H1 (cell line): ENCODE results near the gene DNAJB12. TPM values are rescaled to one million over a fixed set of nuclear protein-coding genes. Genes with fewer than 3 reads are reported as not detected.

Source experiments
- CTCF ChIA-PET: fragments of 300-600 bp; sonication (Branson Sonifier 250); formaldehyde crosslinking; loops from one replicate; lab custom pipeline; 2021; ENCODE audit not compliant: partially characterized antibody; lab: Charles Lee
- POLR2A ChIA-PET: fragments of 300-600 bp; sonication (Branson Sonifier 250); formaldehyde crosslinking; loops from one replicate; lab custom pipeline; 2021; ENCODE audit warnings: inconsistent platforms; ENCODE audit not compliant: partially characterized antibody; lab: Charles Lee
- DNase-seq, 2 experiments: peaks; one replicate each; pipeline versions ENCODE4 v3.0.0 to v3.0.0-alpha.2; 2010 to 2022; ENCODE audit warnings: low spot score in 2 of 2, low read depth in 1 of 2, mixed read lengths in 1 of 2
- FAIRE-seq: peaks from 2 replicates; lab custom pipeline; 2011; peaks lifted over from hg19 to GRCh38; lab: Jason Lieb, UNC
- H2AFZ ChIP-seq: 2 replicates; pipeline ENCODE4 v1.8.1; 2012; ENCODE audit warnings: low read length, inconsistent platforms
- H2AK5ac ChIP-seq: 2 replicates; pipeline ENCODE4 v1.6.1; 2013; ENCODE audit warnings: low read depth, low read length
- H2BK120ac ChIP-seq: replicated peaks from 2 replicates; pipeline ENCODE3; 2013; ENCODE audit warnings: low read depth, low read length, inconsistent platforms
- H2BK12ac ChIP-seq: 2 replicates; pipeline ENCODE4 v1.6.1; 2013; ENCODE audit warnings: low read depth, low read length
- H2BK15ac ChIP-seq: 2 replicates; pipeline ENCODE4 v1.6.1; 2013; ENCODE audit warnings: low read length
- H2BK20ac ChIP-seq: 2 replicates; pipeline ENCODE4 v1.6.1; 2013; ENCODE audit warnings: low read length
- H2BK5ac ChIP-seq: 2 replicates; pipeline ENCODE4 v1.6.1; 2013; ENCODE audit warnings: low read depth, low read length
- H3K14ac ChIP-seq: 2 replicates; pipeline ENCODE4 v1.6.1; 2013; ENCODE audit warnings: inconsistent platforms; ENCODE audit not compliant: insufficient read length
- H3K18ac ChIP-seq: 2 replicates; pipeline ENCODE4 v1.6.1; 2013; ENCODE audit warnings: low read length; ENCODE audit errors: extremely low read depth
- H3K23ac ChIP-seq: 2 replicates; pipeline ENCODE4 v1.6.1; 2013; ENCODE audit warnings: inconsistent platforms; ENCODE audit not compliant: insufficient read length
- H3K23me2 ChIP-seq: 2 replicates; pipeline ENCODE4 v1.6.1; 2013; ENCODE audit warnings: low read depth, low read length
- H3K27ac ChIP-seq: 2 replicates; pipeline ENCODE4 v1.6.1; 2011; ENCODE audit warnings: low read depth, low read length, inconsistent platforms
- H3K27me3 ChIP-seq, 4 experiments: replicated peaks in 1 of 4; 1 replicate in 1 of 4; 2 replicates in 3 of 4; pipeline versions ENCODE4 v1.6.1 to v1.8.1; 2011 to 2013; ENCODE audit warnings: low read length in 3 of 4, mild to moderate bottlenecking in 3 of 4, inconsistent platforms in 2 of 4, mixed read lengths in 2 of 4, moderate library complexity in 1 of 4; ENCODE audit not compliant: control insufficient read depth in 3 of 4, insufficient read depth in 3 of 4; ENCODE audit errors: extremely low read depth in 1 of 4
- H3K36me3 ChIP-seq, 4 experiments: 2 replicates each; pipeline versions ENCODE4 v1.6.1 to v1.8.1; 2011 to 2013; ENCODE audit warnings: mild to moderate bottlenecking in 4 of 4, low read length in 3 of 4, moderate library complexity in 2 of 4, control low read depth in 1 of 4, inconsistent platforms in 1 of 4; ENCODE audit not compliant: insufficient read depth in 4 of 4, control insufficient read depth in 2 of 4
- H3K4ac ChIP-seq: replicated peaks from 2 replicates; pipeline ENCODE3; 2013; ENCODE audit warnings: low read length, low read depth, mixed read lengths, inconsistent platforms; ENCODE audit not compliant: insufficient read length
- H3K4me1 ChIP-seq, 4 experiments: replicated peaks in 1 of 4; 1 replicate in 1 of 4; 2 replicates in 3 of 4; pipeline versions ENCODE4 v1.6.1 to v1.8.1; 2011 to 2013; ENCODE audit warnings: low read length in 3 of 4, inconsistent platforms in 2 of 4, mixed read lengths in 1 of 4; ENCODE audit not compliant: insufficient read depth in 4 of 4, control insufficient read depth in 3 of 4
- H3K4me2 ChIP-seq, 2 experiments: 2 replicates each; pipeline versions ENCODE4 v1.6.1 to v1.8.1; 2011 to 2013; ENCODE audit warnings: low read depth in 2 of 2, low read length in 2 of 2, control low read depth in 1 of 2, inconsistent platforms in 1 of 2, mild to moderate bottlenecking in 1 of 2; ENCODE audit not compliant: insufficient read depth in 1 of 2
- H3K4me3 ChIP-seq, 4 experiments: fragments of 200-600, 300-600 bp in 1 of 4; sonication (generic), shearing (Covaris generic), sonication (Bioruptor Twin) in 1 of 4; 2 replicates each; pipeline versions ENCODE4 v1.5.1 to v1.8.1; 2011 to 2016; ENCODE audit warnings: low read length in 4 of 4, low read depth in 3 of 4, control low read depth in 2 of 4, inconsistent platforms in 2 of 4, mild to moderate bottlenecking in 2 of 4, mixed read lengths in 1 of 4, moderate library complexity in 1 of 4; ENCODE audit not compliant: insufficient read depth in 2 of 4; ENCODE audit errors: extremely low read depth in 1 of 4
- H3K56ac ChIP-seq: replicated peaks from 2 replicates; pipeline ENCODE3; 2013; ENCODE audit warnings: low read depth, mild to moderate bottlenecking, mixed read lengths, low read length, inconsistent platforms; ENCODE audit not compliant: insufficient read length
- H3K79me1 ChIP-seq: 2 replicates; pipeline ENCODE4 v1.6.1; 2013; ENCODE audit warnings: low read depth, low read length, control low read depth
- H3K79me2 ChIP-seq, 2 experiments: 2 replicates each; pipeline versions ENCODE4 v1.6.1 to v1.8.1; 2012 to 2013; ENCODE audit warnings: low read length in 2 of 2, mild to moderate bottlenecking in 2 of 2, inconsistent platforms in 1 of 2; ENCODE audit not compliant: insufficient read depth in 2 of 2, control insufficient read depth in 1 of 2
- H3K9ac ChIP-seq, 4 experiments: replicated peaks in 1 of 4; 1 replicate in 1 of 4; 2 replicates in 3 of 4; pipeline versions ENCODE4 v1.6.1 to v1.8.1; 2011 to 2013; ENCODE audit warnings: low read depth in 3 of 4, low read length in 3 of 4, control low read depth in 2 of 4, mild to moderate bottlenecking in 2 of 4, moderate library complexity in 2 of 4, inconsistent platforms in 1 of 4; ENCODE audit errors: extremely low read depth in 1 of 4
- H3K9me3 ChIP-seq, 2 experiments: 2 replicates each; pipeline versions ENCODE4 v1.6.1 to v1.8.1; 2012 to 2013; ENCODE audit warnings: mild to moderate bottlenecking in 2 of 2, moderate library complexity in 2 of 2, control low read depth in 1 of 2, inconsistent platforms in 1 of 2, low read depth in 1 of 2, low read length in 1 of 2, mixed read lengths in 1 of 2; ENCODE audit not compliant: insufficient read depth in 2 of 2
- H4K20me1 ChIP-seq, 2 experiments: replicated peaks in 1 of 2; 2 replicates each; pipeline versions ENCODE3 to v1.8.1; 2011 to 2013; ENCODE audit warnings: inconsistent platforms in 2 of 2, low read length in 2 of 2, mild to moderate bottlenecking in 1 of 2; ENCODE audit not compliant: insufficient read depth in 2 of 2, control insufficient read depth in 1 of 2
- H4K5ac ChIP-seq: 2 replicates; pipeline ENCODE4 v1.6.1; 2013; ENCODE audit warnings: low read length, low read depth, mixed read lengths, inconsistent platforms; ENCODE audit not compliant: insufficient read length
- H4K8ac ChIP-seq: 2 replicates; pipeline ENCODE4 v1.8.0; 2013; ENCODE audit warnings: mild to moderate bottlenecking, moderate library complexity, low read length, inconsistent platforms; ENCODE audit not compliant: insufficient read depth; ENCODE audit errors: extremely low read depth
- H4K91ac ChIP-seq: replicated peaks from 2 replicates; pipeline ENCODE3; 2013; ENCODE audit warnings: low read length, mixed read lengths, inconsistent platforms; ENCODE audit not compliant: insufficient read length
- CHD2 ChIP-seq: IDR thresholded peaks from 2 replicates; pipeline ENCODE4 v1.6.1; 2012; ENCODE audit warnings: low read length, improper control_type of control experiment
- HDAC2 ChIP-seq, 2 experiments: fragments of 300-600 bp in 1 of 2; sonication (generic) in 1 of 2; IDR thresholded peaks; 2 replicates each; pipeline ENCODE4 v1.6.1; 2011 to 2012; ENCODE audit warnings: low read depth in 2 of 2, low read length in 2 of 2, mild to moderate bottlenecking in 2 of 2, moderate library complexity in 2 of 2, borderline replicate concordance in 1 of 2, inconsistent platforms in 1 of 2
- POLR2A ChIP-seq, 2 experiments: IDR thresholded peaks; 1 replicate in 1 of 2; 2 replicates in 1 of 2; pipeline ENCODE4 v1.6.1; 2011; ENCODE audit warnings: low read depth in 2 of 2, low read length in 2 of 2, mild to moderate bottlenecking in 2 of 2; ENCODE audit errors: control extremely low read depth in 1 of 2
- SRF ChIP-seq: IDR thresholded peaks from 2 replicates; pipeline ENCODE4 v1.6.1; 2011; ENCODE audit warnings: mild to moderate bottlenecking, low read depth, low read length, moderate library complexity
- USF2 ChIP-seq: IDR thresholded peaks from 2 replicates; pipeline ENCODE4 v1.6.1; 2011; ENCODE audit warnings: low read length, improper control_type of control experiment
- WGBS, 2 experiments: shearing (Covaris generic) in 1 of 2; methylation state at CpG; one replicate each; pipeline versions ENCODE4 v1.1.6 to v1.1.7; 2013 to 2015; ENCODE audit warnings: low lambda C conversion rate in 2 of 2, mixed read lengths in 2 of 2, inconsistent platforms in 1 of 2, low coverage in 1 of 2, missing lambda C conversion rate in 1 of 2; ENCODE audit not compliant: insufficient replicate concordance in 2 of 2, insufficient coverage in 1 of 2, insufficient read length in 1 of 2; ENCODE audit errors: extremely low coverage in 1 of 2, missing lambda C conversion rate in 1 of 2; 5-methylcytosine and 5-hydroxymethylcytosine counted together
- polyA plus RNA-seq, 7 experiments: library from polyadenylated mRNA; depleted of rRNA in 3 of 7; stranded (reverse) in 5 of 7; unstranded in 2 of 7; fragments of >200 nt in 5 of 7; fragments of 200-250 nt in 2 of 7; gene quantifications; 1 replicate in 5 of 7; 2 replicates in 1 of 7; 4 replicates in 1 of 7; pipeline versions ENCODE4 v1.2.1 to v1.2.3, GENCODE V29; 2011 to 2013; ENCODE audit warnings: missing spikeins in 2 of 7, mixed read lengths in 2 of 7
- total RNA-seq: library from RNA; stranded (reverse); fragmentation: NEBNext Ultra II Directional; extraction: Animal tissue kit (Norgen Biotek cat#: 25700); gene quantifications from 2 replicates; pipeline ENCODE4 v1.2.1, GENCODE V29; 2021

The DNAJB12 gene
- total and polyA plus RNA-seq, 2 of the 8 experiments (the other 6 are each of a cell fraction or from before 2014, with no cell fraction given), result 10.8 to 20.5 TPM

DNA sequence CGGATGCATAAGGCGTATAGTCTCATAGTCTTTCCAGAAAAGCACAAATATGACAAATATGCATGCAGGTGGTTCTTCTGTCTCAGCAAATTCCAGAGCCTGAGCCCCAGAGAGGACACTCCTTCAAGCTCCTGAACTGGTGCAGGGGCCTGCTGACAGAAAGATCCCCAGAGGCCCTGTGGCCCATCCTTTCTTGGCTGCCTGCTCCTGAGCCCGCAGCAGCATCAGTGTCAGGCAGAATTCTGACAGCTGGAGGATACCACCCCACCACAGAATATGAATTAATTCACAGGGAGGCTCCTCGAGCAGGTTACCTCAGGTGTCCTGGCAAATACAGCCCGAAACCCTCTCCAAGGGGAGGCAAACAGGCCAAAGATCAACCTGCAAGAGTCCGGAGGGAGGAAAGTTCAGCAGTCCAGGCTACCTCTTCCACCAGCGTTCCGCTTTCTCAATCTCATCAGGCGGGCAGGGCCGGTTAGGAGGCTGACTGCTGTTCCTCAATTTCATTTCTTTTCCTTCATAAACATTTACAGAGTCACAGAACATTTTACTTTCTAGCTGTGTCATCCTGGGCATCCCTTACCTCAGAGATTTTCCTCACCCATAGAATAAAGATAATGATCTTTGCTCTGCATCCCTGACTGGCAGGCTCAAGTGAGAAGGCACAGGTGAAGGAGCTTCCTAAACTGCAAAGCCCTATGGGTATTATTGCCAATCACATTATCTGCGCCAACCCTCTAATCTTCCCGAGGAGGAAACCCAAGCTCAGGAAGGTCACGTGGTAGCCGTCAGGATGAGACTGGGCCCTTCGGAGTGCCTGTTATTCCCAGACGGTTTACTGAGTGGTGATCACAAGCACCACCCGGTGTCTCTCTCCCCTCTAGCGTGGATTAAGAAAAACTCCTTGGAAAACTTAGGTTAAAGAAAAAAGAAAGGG, 1.4 kb downstream of the DNAJB12 start:
- Histone ChIP-seq H2AK5ac (peak overlapping the region; percentile 18; the same call in 1 of the 2 replicates), H3K4me1 (peaks cover 5 to 7% (median 6%) of the 10 kb centered on the region in 4 experiments; a peak in 6 of 7 replicates), H3K56ac (no peak overlapping the region), H3K27ac (0 out of 2 replicates have a peak overlapping the region, but pooled peaks have one; percentile 98), H4K8ac (peak overlapping the region; percentile 81), H2AFZ (no peak overlapping the region), H2BK20ac (no peak overlapping the region), H4K5ac (no peak overlapping the region), H3K36me3 (peaks cover 0 to 14% (median 0%) of the 10 kb centered on the region in 4 experiments; a peak in 2 of 8 replicates), H2BK5ac (peak overlapping the region; percentile 100; the same call in 1 of the 2 replicates), H4K91ac (no peak overlapping the region), H2BK15ac (no peak overlapping the region), H3K27me3 (no peaks in the 10 kb centered on the region), H3K9me3 (no peaks in the 10 kb centered on the region), H3K14ac (no peak overlapping the region), H4K20me1 (peaks cover 0 to 3% of the 10 kb centered on the region in 2 experiments), H3K4ac (peak overlapping the region; percentile 48), H3K4me3 (peak overlapping the region; percentile 86 to 100 (median 92)), H3K23ac (no peak overlapping the region), H3K79me2 (peaks cover 8 to 40% of the 10 kb centered on the region in 2 experiments; a peak in 3 of 4 replicates), H3K9ac (peak overlapping the region in 3 of 4 experiments; percentile 99 to 100 (median 99); a peak in 5 of 7 replicates), H3K23me2 (peaks cover 7% of the 10 kb centered on the region; the same call in 1 of the 2 replicates), H3K4me2 (peak overlapping the region; percentile 82 to 93), H3K79me1 (peaks cover 24% of the 10 kb centered on the region), H2BK12ac (no peak overlapping the region), H3K18ac (no peak overlapping the region; the same call in 1 of the 2 replicates), H2BK120ac (no peak overlapping the region)
- DNase-seq (no peak), FAIRE-seq (no peak)
- TF ChIP-seq POLR2A (IDR thresholded peaks at IDR 0.05; ENCODE audit: control extremely low read depth in 1 of 2, low read depth in 2 of 2, low read length in 2 of 2) (peak in 1 of 2 experiments; percentile 51; a peak in 1 of 3 replicates), HDAC2 (IDR thresholded peaks at IDR 0.05; ENCODE audit: borderline replicate concordance in 1 of 2, low read depth in 2 of 2, low read length in 2 of 2) (0 out of 4 replicates have a peak, but pooled peaks of 1 of the 2 experiments have one; percentile 18), CHD2 (no peak), USF2 (peak; percentile 72), SRF (no peak)
- ChIA-PET POLR2A (interaction anchor here (0.8 to 5.4 kb wide), 13 partner anchors 11 to 743 kb away, joined by 3 to 64 read pairs (median 4); partner anchors contain the start of genes DDIT4 and MICU1), CTCF (interaction anchor here (0.7 to 2.5 kb wide), 4 partner anchors 11 to 79 kb away, joined by 3 to 6 read pairs (median 3); partner anchors contain the start of gene DDIT4)
- WGBS, 2 experiments, result 60% methylated on average over 18 of the region's 18 CpGs; no CpG with 5 or more reads in 1 of the 2 experiments
